GM23338 (cell line): Measurements from ENCODE around the gene ZNF219. TPM values are rescaled to one million over a fixed set of nuclear protein-coding genes. Genes with fewer than 3 reads are reported as not detected.

Source experiments
- ATAC-seq: fragments of 200-7000 bp; cut with Tn5 transposase; 3 replicates; pipeline ENCODE4 v1.9.1; 2020
- DNase-seq: peaks from one replicate; pipeline ENCODE4 v3.0.0-alpha.2; 2015; ENCODE audit warnings: low spot score
- H2AFZ ChIP-seq: fragments of 200-600 bp; sonication (generic); 2 replicates; pipeline ENCODE4 v1.8.0; 2016; ENCODE audit warnings: antibody characterized with exemption, mild to moderate bottlenecking, moderate library complexity
- H3F3A ChIP-seq: fragments of 200-600 bp; sonication (generic); replicated peaks from 2 replicates; pipeline ENCODE4 v1.8.0; 2017; ENCODE audit warnings: antibody characterized with exemption, mixed run types, low read depth
- H3K27ac ChIP-seq: fragments of 200-600 bp; sonication (generic); 2 replicates; pipeline ENCODE4 v1.6.1; 2016; ENCODE audit warnings: low read depth
- H3K27me3 ChIP-seq: fragments of 200-600 bp; sonication (generic); 2 replicates; pipeline ENCODE4 v1.8.0; 2016; ENCODE audit warnings: mild to moderate bottlenecking, mixed run types, moderate library complexity; ENCODE audit not compliant: insufficient read depth
- H3K36me3 ChIP-seq: fragments of 200-600 bp; sonication (generic); 2 replicates; pipeline ENCODE4 v1.8.0; 2016; ENCODE audit warnings: mild to moderate bottlenecking; ENCODE audit not compliant: insufficient read depth
- H3K4me1 ChIP-seq: fragments of 200-600 bp; sonication (generic); 2 replicates; pipeline ENCODE4 v1.8.0; 2016; ENCODE audit warnings: mild to moderate bottlenecking, moderate library complexity; ENCODE audit not compliant: insufficient read depth
- H3K4me2 ChIP-seq: fragments of 200-600 bp; sonication (generic); 2 replicates; pipeline ENCODE4 v1.7.1; 2017; ENCODE audit warnings: mixed run types
- H3K4me3 ChIP-seq: fragments of 200-600 bp; sonication (generic); 2 replicates; pipeline ENCODE4 v1.6.1; 2016; ENCODE audit warnings: mixed run types
- H3K79me2 ChIP-seq: fragments of 200-600 bp; sonication (generic); replicated peaks from 2 replicates; pipeline ENCODE4 v1.8.0; 2017; ENCODE audit warnings: mild to moderate bottlenecking; ENCODE audit not compliant: insufficient read depth
- H3K9me2 ChIP-seq: fragments of 200-600 bp; sonication (generic); 2 replicates; pipeline ENCODE4 v1.8.0; 2017; ENCODE audit not compliant: insufficient read depth
- H4K20me1 ChIP-seq: fragments of 200-600 bp; sonication (generic); replicated peaks from 2 replicates; pipeline ENCODE4 v1.8.0; 2017; ENCODE audit warnings: mild to moderate bottlenecking; ENCODE audit not compliant: insufficient read depth
- H3K27ac Mint-ChIP-seq: 2 replicates; pipeline ENCODE4 v1.8.0; 2020; ENCODE audit warnings: inconsistent platforms, mild to moderate bottlenecking, moderate library complexity, mixed read lengths
- H3K27me3 Mint-ChIP-seq: 3 replicates; pipeline ENCODE4 v1.8.0; 2022; ENCODE audit warnings: low read depth, mild to moderate bottlenecking, moderate library complexity, mixed read lengths, inconsistent platforms; ENCODE audit not compliant: insufficient read depth, poor library complexity
- H3K36me3 Mint-ChIP-seq: 3 replicates; pipeline ENCODE4 v1.8.0; 2021; ENCODE audit warnings: low read depth, mild to moderate bottlenecking, inconsistent platforms, moderate library complexity, mixed read lengths
- H3K4me1 Mint-ChIP-seq: 3 replicates; pipeline ENCODE4 v1.8.0; 2020; ENCODE audit warnings: mild to moderate bottlenecking, inconsistent platforms, mixed read lengths
- H3K4me3 Mint-ChIP-seq: 3 replicates; pipeline ENCODE4 v1.8.0; 2021; ENCODE audit warnings: moderate library complexity, mild to moderate bottlenecking, inconsistent platforms, mixed read lengths
- H3K9me3 Mint-ChIP-seq: 3 replicates; pipeline ENCODE4 v1.8.0; 2020; ENCODE audit warnings: moderate library complexity, mild to moderate bottlenecking, inconsistent platforms, mixed read lengths
- EZH2phosphoT487 ChIP-seq: fragments of 200-600 bp; sonication (generic); IDR thresholded peaks from one replicate; pipeline ENCODE4 v1.8.1; 2018; ENCODE audit warnings: antibody characterized with exemption; ENCODE audit not compliant: unreplicated experiment
- JUNB ChIP-seq: IDR thresholded peaks from one replicate; pipeline ENCODE4 v1.6.1; 2016; ENCODE audit warnings: antibody characterized with exemption; ENCODE audit not compliant: unreplicated experiment
- NANOG ChIP-seq: IDR thresholded peaks from 2 replicates; pipeline ENCODE4 v1.6.1; 2016; ENCODE audit warnings: antibody characterized with exemption, borderline replicate concordance
- ZNF114 ChIP-seq: fragments of 250-450 bp; sonication (Bioruptor Pico); IDR thresholded peaks from 2 replicates; pipeline ENCODE4 v1.5.0; 2020; ENCODE audit warnings: mild to moderate bottlenecking, moderate library complexity
- ZNF331 ChIP-seq: fragments of 250-450 bp; sonication (Bioruptor Pico); IDR thresholded peaks from 2 replicates; pipeline ENCODE4 v1.5.0; 2020; ENCODE audit warnings: low read depth, mild to moderate bottlenecking, moderate library complexity
- polyA plus RNA-seq: library from polyadenylated mRNA; unstranded; fragments of >200 nt; fragmentation: Nextera tagmentation; extraction: Ambion mirVana; gene quantifications from 2 replicates; pipeline ENCODE4 v1.2.1, GENCODE V29; 2016
- total RNA-seq: library from RNA; depleted of rRNA; stranded (reverse); fragments of >200 nt; shearing (Covaris generic); gene quantifications from 2 replicates; pipeline ENCODE4 v1.2.3, GENCODE V29; 2014
- TF ChIP-seq, protein P1 (sequence below), 2 experiments: fragments of 200-600 bp in 1 of 2; sonication (generic) in 1 of 2; conservative IDR thresholded peaks; 2 replicates each; pipeline versions ENCODE4 v1.5.1 to v1.6.1; 2016 to 2017; ENCODE audit warnings: antibody characterized with exemption in 2 of 2, low read depth in 2 of 2, mild to moderate bottlenecking in 2 of 2, moderate library complexity in 1 of 2
- TF ChIP-seq, protein P2 (sequence below): IDR thresholded peaks from one replicate; pipeline ENCODE4 v1.6.1; 2018; ENCODE audit warnings: antibody characterized with exemption; ENCODE audit not compliant: unreplicated experiment
- TF ChIP-seq, protein P3 (sequence below): IDR thresholded peaks from 2 replicates; pipeline ENCODE4 v1.6.1; 2016; ENCODE audit warnings: antibody characterized with exemption

Gene ZNF219
- total and polyA plus RNA-seq, 2 experiments from 2014 or later, result 37.7 to 153 TPM

DNA sequence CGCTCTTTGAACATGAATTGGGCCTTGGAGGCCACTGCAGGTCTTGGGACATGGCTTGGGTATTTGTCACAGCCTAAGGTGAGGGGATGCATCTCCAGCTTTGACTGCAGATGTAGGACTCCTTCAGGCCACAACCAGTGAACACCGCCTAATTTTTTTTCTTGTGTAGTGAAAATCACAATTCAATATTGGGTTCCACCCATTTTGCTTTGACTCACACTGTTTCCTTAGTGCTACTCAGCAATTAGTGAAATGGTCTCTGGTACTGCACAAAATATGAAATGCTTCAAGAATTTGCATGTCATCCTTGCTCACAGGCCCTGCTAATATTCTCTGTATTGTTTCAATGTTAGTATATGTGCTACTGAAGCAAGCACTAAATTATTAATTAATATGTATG, 14.9 kb upstream of the ZNF219 start:
- Histone ChIP-seq H3K27ac (no peak overlapping the region), H2AFZ (no peak overlapping the region), H4K20me1 (no peaks in the 10 kb centered on the region), H3K4me3 (no peak overlapping the region), H3K36me3 (no peaks in the 10 kb centered on the region), H3K79me2 (no peaks in the 10 kb centered on the region), H3F3A (no peaks in the 10 kb centered on the region), H3K9me2 (0 out of 2 replicates have a peak, but pooled peaks cover 3% of the 10 kb centered on the region), H3K27me3 (no peaks in the 10 kb centered on the region), H3K4me2 (no peak overlapping the region), H3K4me1 (no peaks in the 10 kb centered on the region; the same call in 1 of the 2 replicates)
- no peak overlapping the region for H3K27ac Mint-ChIP-seq
- DNase-seq (no peak), ATAC-seq (no peak)
- no peak for TF ChIP-seq ZNF331 (CRISPR knock-in tag)
- TF ChIP-seq, protein P1, sequence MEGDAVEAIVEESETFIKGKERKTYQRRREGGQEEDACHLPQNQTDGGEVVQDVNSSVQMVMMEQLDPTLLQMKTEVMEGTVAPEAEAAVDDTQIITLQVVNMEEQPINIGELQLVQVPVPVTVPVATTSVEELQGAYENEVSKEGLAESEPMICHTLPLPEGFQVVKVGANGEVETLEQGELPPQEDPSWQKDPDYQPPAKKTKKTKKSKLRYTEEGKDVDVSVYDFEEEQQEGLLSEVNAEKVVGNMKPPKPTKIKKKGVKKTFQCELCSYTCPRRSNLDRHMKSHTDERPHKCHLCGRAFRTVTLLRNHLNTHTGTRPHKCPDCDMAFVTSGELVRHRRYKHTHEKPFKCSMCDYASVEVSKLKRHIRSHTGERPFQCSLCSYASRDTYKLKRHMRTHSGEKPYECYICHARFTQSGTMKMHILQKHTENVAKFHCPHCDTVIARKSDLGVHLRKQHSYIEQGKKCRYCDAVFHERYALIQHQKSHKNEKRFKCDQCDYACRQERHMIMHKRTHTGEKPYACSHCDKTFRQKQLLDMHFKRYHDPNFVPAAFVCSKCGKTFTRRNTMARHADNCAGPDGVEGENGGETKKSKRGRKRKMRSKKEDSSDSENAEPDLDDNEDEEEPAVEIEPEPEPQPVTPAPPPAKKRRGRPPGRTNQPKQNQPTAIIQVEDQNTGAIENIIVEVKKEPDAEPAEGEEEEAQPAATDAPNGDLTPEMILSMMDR (conservative IDR thresholded peaks at IDR 0.05; ENCODE audit: low read depth in 2 of 2), result no peak
- H3K9me3 Mint-ChIP-seq, result no peaks in the 10 kb centered on the region
- peaks cover 2% of the 10 kb centered on the region for H3K27me3 Mint-ChIP-seq
- no peak overlapping the region for H3K4me3 Mint-ChIP-seq
- peaks cover 18% of the 10 kb centered on the region for H3K4me1 Mint-ChIP-seq
- H3K36me3 Mint-ChIP-seq, result no peaks in the 10 kb centered on the region

DNA sequence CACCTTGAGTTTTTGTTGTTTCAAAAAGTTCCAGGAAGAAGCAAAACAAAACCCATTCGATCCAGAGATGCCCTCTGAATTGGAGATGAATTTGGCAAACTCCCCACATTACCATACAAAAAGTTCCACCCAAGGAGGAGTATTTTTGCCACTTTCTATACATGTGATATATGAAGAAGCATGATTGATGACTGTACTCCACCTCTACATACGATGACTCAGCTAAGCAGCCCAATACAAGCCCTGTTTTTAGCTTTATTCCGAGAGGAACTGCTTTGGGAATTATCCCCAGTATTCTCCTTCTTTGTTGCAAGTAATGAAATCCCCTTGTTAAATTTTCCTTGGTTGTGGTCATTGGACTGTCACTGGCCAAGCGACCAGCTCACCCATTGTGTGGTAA, 13.8 kb upstream of the ZNF219 start:
- no peaks in the 10 kb centered on the region for H3K9me3 Mint-ChIP-seq
- Histone ChIP-seq H3K27me3 (no peaks in the 10 kb centered on the region), H2AFZ (peak overlapping the region; percentile 18; the same call in 1 of the 2 replicates), H3K27ac (no peak overlapping the region), H3K36me3 (no peaks in the 10 kb centered on the region), H3K79me2 (no peaks in the 10 kb centered on the region), H3F3A (no peaks in the 10 kb centered on the region), H4K20me1 (no peaks in the 10 kb centered on the region), H3K4me1 (peaks cover 9% of the 10 kb centered on the region), H3K4me3 (no peak overlapping the region), H3K9me2 (0 out of 2 replicates have a peak, but pooled peaks cover 3% of the 10 kb centered on the region), H3K4me2 (no peak overlapping the region)
- ATAC-seq (no peak), DNase-seq (no peak)
- TF ChIP-seq, protein P2, sequence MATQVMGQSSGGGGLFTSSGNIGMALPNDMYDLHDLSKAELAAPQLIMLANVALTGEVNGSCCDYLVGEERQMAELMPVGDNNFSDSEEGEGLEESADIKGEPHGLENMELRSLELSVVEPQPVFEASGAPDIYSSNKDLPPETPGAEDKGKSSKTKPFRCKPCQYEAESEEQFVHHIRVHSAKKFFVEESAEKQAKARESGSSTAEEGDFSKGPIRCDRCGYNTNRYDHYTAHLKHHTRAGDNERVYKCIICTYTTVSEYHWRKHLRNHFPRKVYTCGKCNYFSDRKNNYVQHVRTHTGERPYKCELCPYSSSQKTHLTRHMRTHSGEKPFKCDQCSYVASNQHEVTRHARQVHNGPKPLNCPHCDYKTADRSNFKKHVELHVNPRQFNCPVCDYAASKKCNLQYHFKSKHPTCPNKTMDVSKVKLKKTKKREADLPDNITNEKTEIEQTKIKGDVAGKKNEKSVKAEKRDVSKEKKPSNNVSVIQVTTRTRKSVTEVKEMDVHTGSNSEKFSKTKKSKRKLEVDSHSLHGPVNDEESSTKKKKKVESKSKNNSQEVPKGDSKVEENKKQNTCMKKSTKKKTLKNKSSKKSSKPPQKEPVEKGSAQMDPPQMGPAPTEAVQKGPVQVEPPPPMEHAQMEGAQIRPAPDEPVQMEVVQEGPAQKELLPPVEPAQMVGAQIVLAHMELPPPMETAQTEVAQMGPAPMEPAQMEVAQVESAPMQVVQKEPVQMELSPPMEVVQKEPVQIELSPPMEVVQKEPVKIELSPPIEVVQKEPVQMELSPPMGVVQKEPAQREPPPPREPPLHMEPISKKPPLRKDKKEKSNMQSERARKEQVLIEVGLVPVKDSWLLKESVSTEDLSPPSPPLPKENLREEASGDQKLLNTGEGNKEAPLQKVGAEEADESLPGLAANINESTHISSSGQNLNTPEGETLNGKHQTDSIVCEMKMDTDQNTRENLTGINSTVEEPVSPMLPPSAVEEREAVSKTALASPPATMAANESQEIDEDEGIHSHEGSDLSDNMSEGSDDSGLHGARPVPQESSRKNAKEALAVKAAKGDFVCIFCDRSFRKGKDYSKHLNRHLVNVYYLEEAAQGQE, result no peak
- TF ChIP-seq JUNB (no peak), EZH2phosphoT487 (no peak), ZNF114 (CRISPR knock-in tag) (no peak), NANOG (no peak), ZNF331 (CRISPR knock-in tag) (no peak)
- TF ChIP-seq, protein P1 (conservative IDR thresholded peaks at IDR 0.05; ENCODE audit: low read depth in 2 of 2), result no peak
- TF ChIP-seq, protein P3, sequence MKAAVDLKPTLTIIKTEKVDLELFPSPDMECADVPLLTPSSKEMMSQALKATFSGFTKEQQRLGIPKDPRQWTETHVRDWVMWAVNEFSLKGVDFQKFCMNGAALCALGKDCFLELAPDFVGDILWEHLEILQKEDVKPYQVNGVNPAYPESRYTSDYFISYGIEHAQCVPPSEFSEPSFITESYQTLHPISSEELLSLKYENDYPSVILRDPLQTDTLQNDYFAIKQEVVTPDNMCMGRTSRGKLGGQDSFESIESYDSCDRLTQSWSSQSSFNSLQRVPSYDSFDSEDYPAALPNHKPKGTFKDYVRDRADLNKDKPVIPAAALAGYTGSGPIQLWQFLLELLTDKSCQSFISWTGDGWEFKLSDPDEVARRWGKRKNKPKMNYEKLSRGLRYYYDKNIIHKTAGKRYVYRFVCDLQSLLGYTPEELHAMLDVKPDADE, result no peak
- peaks cover 2% of the 10 kb centered on the region for H3K27me3 Mint-ChIP-seq
- H3K4me1 Mint-ChIP-seq, result peaks cover 25% of the 10 kb centered on the region
- H3K27ac Mint-ChIP-seq, result no peak overlapping the region
- H3K36me3 Mint-ChIP-seq, result no peaks in the 10 kb centered on the region
- H3K4me3 Mint-ChIP-seq, result no peak overlapping the region
